HG03175 (cell line): ENCODE results near the gene NEAT1.

ENCODE experiments used
- ATAC-seq: cut with Tn5 transposase; IDR thresholded peaks from one replicate; pipeline ENCODE4 v1.9.1; 2021; ENCODE audit warnings: mild to moderate bottlenecking, moderate library complexity; ENCODE audit not compliant: unreplicated experiment

NEAT1 gene

GRCh38 chr11:65433657-65434056 lies 11.1 kb downstream of the NEAT1 start:
- ATAC-seq = no peak

- no peak for ATAC-seq
Observed at GRCh38 chr11:65434057-65434666, 11.6 kb downstream of the NEAT1 start.

- ATAC-seq = no peak
Observed at GRCh38 chr11:65434667-65435410, 12.2 kb downstream of the NEAT1 start.

- ATAC-seq = no peak
Observed at GRCh38 chr11:65435411-65435931, 12.9 kb downstream of the NEAT1 start.

GRCh38 chr11:65435981-65436411 lies 13.4 kb downstream of the NEAT1 start:
- ATAC-seq = no peak

GRCh38 chr11:65436412-65437032 lies 13.9 kb downstream of the NEAT1 start:
- no peak for ATAC-seq

- ATAC-seq = no peak
Observed at GRCh38 chr11:65437436-65438227, 15.0 kb downstream of the NEAT1 start.

- no peak for ATAC-seq
Observed at GRCh38 chr11:65438257-65439151, 15.9 kb downstream of the NEAT1 start.

GRCh38 chr11:65439331-65440181 lies 17.0 kb downstream of the NEAT1 start:
- no peak for ATAC-seq

- ATAC-seq = peak; percentile 60
Observed at GRCh38 chr11:65440831-65441499, 18.4 kb downstream of the NEAT1 start.

GRCh38 chr11:65442842-65443331 lies 20.3 kb downstream of the NEAT1 start:
- ATAC-seq = no peak

GRCh38 chr11:65444314-65445051 lies 21.9 kb downstream of the NEAT1 start:
- ATAC-seq = no peak

- ATAC-seq = no peak
Observed at GRCh38 chr11:65445101-65445603, 22.6 kb downstream of the NEAT1 start.

GRCh38 chr11:65445604-65446445 lies 23.2 kb downstream of the NEAT1 start:
- ATAC-seq = no peak

GRCh38 chr11:65446446-65447277 lies 24.1 kb downstream of the NEAT1 start:
- ATAC-seq = no peak

GRCh38 chr11:65448074-65448417 lies 25.4 kb downstream of the NEAT1 start:
- ATAC-seq = no peak
